NCI-H187 (cell line): Measurements from ENCODE around the gene ZNF592.

Experiments used
- DNase-seq, 2 experiments: peaks; one replicate each; lab custom pipeline; 2025; lab: John Stamatoyannopoulos, UW

The ZNF592 gene

GRCh38 chr15:84811151-84811550 lies 62.8 kb downstream of the ZNF592 start:
- no peak for DNase-seq

- DNase-seq = no peak
Observed at GRCh38 chr15:84811828-84812227, 63.4 kb downstream of the ZNF592 start.

GRCh38 chr15:84812842-84813241 lies 64.5 kb downstream of the ZNF592 start:
- no peak for DNase-seq

GRCh38 chr15:84813435-84813834 lies 65.0 kb downstream of the ZNF592 start:
- DNase-seq = no peak

GRCh38 chr15:84813931-84814330 lies 65.5 kb downstream of the ZNF592 start:
- DNase-seq = no peak

GRCh38 chr15:84814916-84815315 lies 66.5 kb downstream of the ZNF592 start:
- DNase-seq = no peak

- DNase-seq = no peak
Observed at GRCh38 chr15:84816694-84817465, 68.5 kb downstream of the ZNF592 start, which contains the start of gene ALPK3. ALPK3 (plus strand) TSS chr15:84817356; CDS start chr15:84817453, 97 bp downstream.

- DNase-seq = no peak
Observed at GRCh38 chr15:84817466-84818081, 69.2 kb downstream of the ZNF592 start.

- DNase-seq = no peak
Observed at GRCh38 chr15:84818261-84819131, 70.1 kb downstream of the ZNF592 start.

GRCh38 chr15:84819291-84819768 lies 70.9 kb downstream of the ZNF592 start:
- no peak for DNase-seq

- no peak for DNase-seq
Observed at GRCh38 chr15:84819791-84820190, 71.4 kb downstream of the ZNF592 start.

GRCh38 chr15:84821501-84822021 lies 73.2 kb downstream of the ZNF592 start:
- no peak for DNase-seq

- no peak for DNase-seq
Observed at GRCh38 chr15:84822653-84823281, 74.4 kb downstream of the ZNF592 start.

GRCh38 chr15:84823282-84823878 lies 75.0 kb downstream of the ZNF592 start:
- DNase-seq = no peak

- DNase-seq = no peak
Observed at GRCh38 chr15:84824260-84825007, 76.0 kb downstream of the ZNF592 start.

GRCh38 chr15:84826369-84826823 lies 78.0 kb downstream of the ZNF592 start:
- DNase-seq = no peak

- DNase-seq = no peak
Observed at GRCh38 chr15:84827246-84827645, 78.9 kb downstream of the ZNF592 start.

GRCh38 chr15:84828086-84828908 lies 79.9 kb downstream of the ZNF592 start:
- no peak for DNase-seq

- no peak for DNase-seq
Observed at GRCh38 chr15:84829428-84829827, 81.0 kb downstream of the ZNF592 start.

GRCh38 chr15:84830036-84830435 lies 81.6 kb downstream of the ZNF592 start:
- DNase-seq = no peak
